HG02840 (cell line): ENCODE data around the gene CAPN5.
"Not testable (repeated sequence)": the region's sequence is repeated elsewhere in the genome, so short reads cannot be mapped to it uniquely, and the experiment has no call there.

Experiments used
- ATAC-seq: cut with Tn5 transposase; IDR thresholded peaks from one replicate; pipeline ENCODE4 v1.9.1; 2021; ENCODE audit warnings: mild to moderate bottlenecking, moderate library complexity, moderate number of reproducible peaks; ENCODE audit not compliant: unreplicated experiment, low FRiP score

CAPN5 gene

GRCh38 chr11:77094841-77095365 is 28.1 kb downstream of the CAPN5 start:
- ATAC-seq = no peak

DNA sequence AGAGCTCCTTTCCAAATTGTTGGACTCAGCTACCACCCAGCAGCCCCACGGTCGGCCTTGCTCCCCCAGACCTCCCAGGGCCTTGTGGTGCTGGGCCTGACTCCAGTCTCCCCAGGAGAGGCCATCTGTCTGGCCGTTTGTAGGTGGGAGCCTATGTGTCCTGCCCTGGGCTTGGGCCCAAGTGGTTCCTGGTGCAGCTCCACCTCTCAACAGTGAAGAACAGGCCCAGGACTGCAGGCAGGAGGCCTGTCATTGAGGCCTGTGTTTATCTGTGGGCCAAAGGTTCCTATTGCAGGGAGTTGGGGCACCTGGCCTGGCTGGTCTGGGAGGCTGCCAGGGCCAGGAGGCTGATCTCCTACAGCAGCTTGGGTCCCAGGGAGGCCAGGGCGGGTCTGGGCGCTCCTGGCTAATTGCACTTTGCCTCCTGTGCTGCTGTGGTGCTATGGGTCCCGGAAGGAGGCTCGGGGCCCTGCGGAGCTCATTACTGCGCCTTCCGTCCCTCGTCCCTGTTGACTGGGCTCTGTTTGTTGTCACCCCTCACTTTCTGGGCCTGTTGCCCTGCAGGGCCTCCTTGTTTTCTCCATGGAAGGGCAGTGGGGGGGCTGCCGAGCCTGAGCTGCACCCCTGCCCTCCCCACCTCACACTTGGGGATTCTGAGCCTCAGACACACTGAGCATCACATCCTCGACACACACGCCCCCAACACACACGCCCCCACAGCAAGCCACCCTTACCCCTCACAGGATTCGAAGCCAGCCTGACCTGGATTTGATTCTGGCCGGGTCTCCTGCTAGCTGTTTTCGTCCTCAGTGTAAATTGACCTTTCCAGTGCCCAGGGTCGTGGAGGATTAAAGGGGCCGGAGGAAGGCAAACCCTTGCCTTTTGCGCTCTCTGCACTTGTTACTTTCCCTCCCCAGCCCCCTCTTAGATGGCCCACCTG is 29.1 kb downstream of the CAPN5 start:
- ATAC-seq = no peak

DNA sequence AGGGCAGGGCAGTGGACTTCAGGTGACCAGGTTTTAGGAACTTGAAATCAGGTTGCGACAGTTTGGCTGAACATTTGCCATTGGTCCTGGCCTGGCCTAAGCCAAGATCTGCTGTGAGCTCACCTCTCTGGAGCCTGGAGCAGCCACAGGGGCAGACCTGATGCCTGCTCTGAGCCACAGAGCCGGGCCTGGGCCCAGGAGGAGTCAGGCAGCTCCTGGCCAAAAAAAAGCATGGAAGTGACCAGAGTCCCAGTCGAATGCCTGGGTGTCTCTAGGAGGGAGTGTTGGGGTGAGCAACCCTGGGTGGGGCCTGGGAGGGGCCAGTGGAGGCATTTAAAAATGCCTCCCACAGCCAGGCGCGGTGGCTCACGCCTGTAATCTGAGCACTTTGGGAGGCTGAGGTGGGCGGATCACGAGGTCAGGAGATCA is 29.8 kb downstream of the CAPN5 start:
- ATAC-seq = no peak

- not testable (repeated sequence) for ATAC-seq
These were observed 30.4 kb downstream of the CAPN5 start for GRCh38 chr11:77097180-77097579.

GRCh38 chr11:77100166-77101042 is 33.6 kb downstream of the CAPN5 start:
- ATAC-seq = no peak

DNA sequence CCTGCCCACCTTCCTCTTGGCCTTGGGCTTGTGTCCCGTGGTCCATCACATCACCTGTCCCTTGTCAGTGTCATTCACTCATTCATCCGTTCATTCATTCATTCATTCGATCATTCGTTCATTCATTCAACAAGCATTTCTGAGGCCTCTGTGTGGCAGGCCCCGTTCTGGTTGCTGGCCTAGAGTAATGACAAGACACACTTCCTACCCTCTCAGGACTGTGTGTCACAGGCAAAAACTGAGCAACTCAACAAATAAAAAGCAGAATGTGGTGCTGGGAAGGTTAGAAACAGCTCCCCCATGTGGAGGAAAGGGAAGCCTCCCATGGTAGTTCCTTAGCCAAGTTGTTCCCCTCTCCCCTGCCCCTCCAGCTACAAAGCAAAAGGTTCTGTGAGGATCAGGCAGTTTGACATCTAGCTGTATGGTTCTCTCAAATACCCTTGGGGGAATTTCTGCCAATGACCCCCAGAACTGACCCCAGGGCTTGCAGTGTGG is 34.3 kb downstream of the CAPN5 start:
- ATAC-seq = no peak

DNA sequence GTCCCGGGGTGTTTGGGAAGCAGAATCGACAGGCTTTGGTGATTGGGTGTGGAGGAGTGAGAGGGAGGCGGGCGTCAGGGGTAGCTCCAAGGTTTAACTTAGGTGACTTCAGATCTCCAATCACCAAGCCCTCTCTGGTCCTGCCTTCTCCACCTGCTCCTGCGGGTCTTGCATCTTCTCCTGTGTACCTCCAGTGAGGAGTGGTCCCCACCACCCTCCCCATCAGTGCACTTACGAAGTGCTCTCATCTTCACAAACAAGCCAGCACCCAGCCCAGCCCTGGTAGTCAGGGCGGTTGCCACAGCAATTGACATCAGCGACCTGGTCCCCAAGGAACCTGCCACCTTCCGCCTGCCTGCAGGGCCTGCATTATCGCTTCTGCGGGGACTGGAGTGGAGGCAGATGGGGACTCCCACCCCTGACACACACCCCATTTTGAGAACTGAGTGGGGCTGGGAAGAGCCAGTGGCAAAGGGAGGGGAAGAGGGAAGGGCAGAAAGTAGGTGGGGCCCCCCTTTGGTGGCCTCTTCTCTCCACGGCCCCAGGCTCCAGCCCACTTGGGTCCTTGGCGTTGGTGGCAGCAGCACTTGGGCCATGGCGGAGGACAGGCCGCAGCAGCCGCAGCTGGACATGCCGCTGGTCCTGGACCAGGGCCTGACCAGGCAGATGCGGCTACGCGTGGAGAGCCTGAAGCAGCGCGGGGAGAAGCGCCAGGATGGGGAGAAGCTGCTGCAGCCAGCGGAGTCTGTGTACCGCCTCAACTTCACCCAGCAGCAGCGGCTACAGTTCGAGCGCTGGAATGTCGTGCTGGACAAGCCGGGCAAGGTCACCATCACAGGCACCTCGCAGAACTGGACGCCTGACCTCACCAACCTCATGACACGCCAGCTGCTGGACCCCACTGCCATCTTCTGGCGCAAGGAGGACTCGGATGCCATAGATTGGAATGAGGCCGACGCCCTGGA is 35.8 kb downstream of the CAPN5 start, which contains the start of gene OMP:
TSS of gene OMP (plus strand) at position 595 of the 965 bp plus-strand sequence. CDS start at position 595, 0 bp downstream.
- ATAC-seq = no peak

DNA sequence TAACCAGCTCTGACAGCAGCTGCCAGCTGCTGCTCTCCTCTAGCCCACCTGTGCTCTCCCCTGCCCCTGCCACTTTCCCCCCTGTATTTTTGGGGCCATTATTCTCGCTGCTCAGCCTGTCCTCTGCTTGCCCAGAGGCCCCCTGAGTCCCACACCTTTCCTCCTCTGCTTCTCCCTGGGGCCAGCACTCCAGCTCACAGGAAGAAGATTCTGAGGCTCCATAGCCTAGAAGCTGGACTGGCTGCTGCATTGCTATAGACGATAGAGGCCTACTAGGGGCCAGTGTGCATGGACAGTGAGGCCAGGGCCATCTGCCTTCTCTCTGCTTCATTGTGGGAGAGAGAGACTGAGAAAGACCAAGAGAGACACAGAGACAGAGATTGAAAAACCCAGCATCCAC is 36.5 kb downstream of the CAPN5 start:
- ATAC-seq = no peak

DNA sequence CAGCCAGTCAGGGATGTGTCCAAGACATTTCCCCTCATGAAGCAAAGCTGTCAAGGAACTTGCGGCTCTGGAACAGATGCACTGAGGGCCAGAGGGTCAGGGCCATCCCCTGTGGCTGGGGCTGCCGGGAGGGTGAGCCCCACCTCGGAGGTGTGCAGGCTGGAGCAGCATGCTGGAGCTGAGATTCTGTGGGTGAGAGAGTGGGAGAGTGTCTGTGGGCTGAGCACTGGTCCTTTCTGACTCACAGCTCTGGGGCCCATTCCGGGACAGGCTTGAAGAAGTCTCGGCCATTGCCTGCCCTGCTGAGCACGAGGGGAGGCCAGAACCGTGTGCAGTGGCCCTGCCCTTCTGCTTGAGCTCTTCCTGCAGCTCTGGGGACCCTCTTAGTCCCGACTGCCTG is 38.0 kb downstream of the CAPN5 start:
- ATAC-seq = no peak

DNA sequence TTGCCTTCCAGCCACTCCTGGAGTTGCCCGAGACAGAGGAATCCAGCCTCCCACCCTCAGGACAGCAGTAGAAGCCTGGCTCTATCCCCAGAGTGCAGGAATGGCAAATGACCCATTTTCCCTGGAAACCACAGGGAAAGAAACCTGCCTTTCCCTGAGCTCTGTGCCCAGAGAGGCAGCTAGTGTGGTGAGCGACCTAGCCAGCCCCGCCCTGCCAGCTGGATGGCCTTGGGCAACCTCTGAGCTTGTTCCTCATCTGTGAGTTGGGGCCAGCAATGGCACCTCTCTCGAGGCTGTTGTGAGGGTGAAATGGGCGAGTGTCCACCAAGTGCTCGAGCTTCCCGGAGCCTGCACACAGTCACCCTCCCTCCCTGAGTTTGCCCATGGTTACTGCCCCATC is 39.5 kb downstream of the CAPN5 start:
- no peak for ATAC-seq

DNA sequence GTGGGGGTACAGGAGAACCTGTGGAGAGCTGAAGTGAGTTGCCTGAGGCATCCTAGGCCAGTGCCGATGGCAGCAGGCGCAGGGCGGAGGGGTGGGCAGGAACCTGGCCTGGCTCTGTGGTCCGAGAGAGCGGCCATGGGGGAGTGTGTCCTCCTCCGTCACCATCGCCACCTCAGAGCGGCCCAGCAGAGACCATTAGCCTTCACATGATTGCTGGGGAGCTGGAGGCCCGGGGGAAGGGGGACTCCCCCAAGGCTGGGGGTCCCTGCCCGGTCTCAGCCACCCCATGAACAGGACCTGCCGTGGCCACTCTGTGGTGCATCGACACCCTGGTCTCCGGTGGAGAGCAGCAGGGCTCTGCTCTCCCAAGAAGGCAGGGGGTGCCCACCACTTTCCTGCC is 40.0 kb downstream of the CAPN5 start:
- ATAC-seq = no peak

- ATAC-seq = no peak
These were observed 41.2 kb downstream of the CAPN5 start for GRCh38 chr11:77107950-77108349.

- no peak for ATAC-seq
These were observed 41.7 kb downstream of the CAPN5 start for GRCh38 chr11:77108436-77108835.

GRCh38 chr11:77109236-77110019 is 42.7 kb downstream of the CAPN5 start:
- no peak for ATAC-seq

- ATAC-seq = no peak
These were observed 44.1 kb downstream of the CAPN5 start for GRCh38 chr11:77110836-77111235.

GRCh38 chr11:77111277-77111676 is 44.5 kb downstream of the CAPN5 start:
- no peak for ATAC-seq

DNA sequence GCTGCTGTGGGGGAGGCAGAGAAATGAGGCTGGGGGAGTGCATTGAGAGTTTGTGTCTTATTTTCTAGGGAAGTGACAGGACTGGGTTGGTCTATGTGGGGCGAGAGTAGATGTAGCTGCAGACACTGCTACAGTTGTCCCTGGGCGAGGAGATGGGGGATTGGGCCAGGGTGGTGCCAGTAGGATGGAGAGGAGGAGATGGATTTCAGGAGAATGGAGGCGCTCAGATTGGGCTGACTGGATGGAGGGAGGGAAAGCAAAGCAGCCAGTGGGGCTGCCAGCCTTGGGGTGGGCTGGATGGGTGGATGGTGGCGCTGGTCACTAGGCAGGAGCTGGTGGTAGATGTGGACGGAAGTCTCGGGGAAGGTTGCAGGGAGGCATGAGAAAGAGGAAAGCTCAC is 45.2 kb downstream of the CAPN5 start:
- ATAC-seq = no peak

GRCh38 chr11:77112641-77113381 is 46.0 kb downstream of the CAPN5 start:
- ATAC-seq = no peak
